Osteoblast (primary cell): ENCODE results near the gene PCF11. TPM values are rescaled to one million over a fixed set of nuclear protein-coding genes. Genes with fewer than 3 reads are reported as not detected.
A peak's percentile ranks its signal among the peaks of the same experiment; 100 is the strongest.

ENCODE experiments used
- DNase-seq: peaks from one replicate; pipeline ENCODE4 v3.0.0; 2011; ENCODE audit warnings: low spot score, mixed read lengths; ENCODE audit not compliant: insufficient read length; ENCODE audit errors: missing footprints
- H2AFZ ChIP-seq: 2 replicates; pipeline ENCODE4 v1.6.0; 2011; ENCODE audit warnings: mild to moderate bottlenecking, low read length
- H3K27ac ChIP-seq: 2 replicates; pipeline ENCODE4 v1.5.1; 2011; ENCODE audit warnings: mild to moderate bottlenecking, low read depth, low read length, moderate library complexity
- H3K27me3 ChIP-seq: 2 replicates; pipeline ENCODE4 v1.6.0; 2012; ENCODE audit warnings: mild to moderate bottlenecking, control low read depth, inconsistent platforms, low read length, moderate library complexity; ENCODE audit not compliant: insufficient read depth
- H3K36me3 ChIP-seq: 2 replicates; pipeline ENCODE4 v1.5.1; 2011; ENCODE audit warnings: mild to moderate bottlenecking, low read length, control low read depth, moderate library complexity; ENCODE audit not compliant: insufficient read depth
- H3K4me1 ChIP-seq: 2 replicates; pipeline ENCODE4 v1.5.1; 2011; ENCODE audit warnings: mild to moderate bottlenecking, low read length, control low read depth, moderate library complexity; ENCODE audit not compliant: insufficient read depth
- H3K4me2 ChIP-seq: 2 replicates; pipeline ENCODE4 v1.6.0; 2011; ENCODE audit warnings: mild to moderate bottlenecking, low read length; ENCODE audit not compliant: insufficient read depth
- H3K4me3 ChIP-seq: fragments of 200-600 bp; sonication (generic); 3 replicates; pipeline ENCODE4 v1.5.1; 2012; ENCODE audit warnings: mild to moderate bottlenecking, low read length, inconsistent platforms; ENCODE audit not compliant: insufficient read depth
- H3K79me2 ChIP-seq: 2 replicates; pipeline ENCODE4 v1.6.0; 2012; ENCODE audit warnings: mild to moderate bottlenecking, low read length, control low read depth, inconsistent platforms; ENCODE audit not compliant: insufficient read depth
- H3K9me3 ChIP-seq: 2 replicates; pipeline ENCODE4 v1.5.1; 2011; ENCODE audit warnings: low read depth, low read length, control low read depth
- H4K20me1 ChIP-seq: 2 replicates; pipeline ENCODE4 v1.6.0; 2012; ENCODE audit warnings: mild to moderate bottlenecking, low read length, control low read depth; ENCODE audit not compliant: insufficient read depth
- CTCF ChIP-seq: IDR thresholded peaks from 2 replicates; pipeline ENCODE4 v1.5.1; 2011; ENCODE audit warnings: mild to moderate bottlenecking, low read depth, low read length, moderate library complexity; ENCODE audit errors: extremely low read depth
- total RNA-seq: library from RNA; depleted of rRNA; stranded (reverse); fragments of >200 nt; gene quantifications from 2 replicates; pipeline ENCODE4 v1.2.3, GENCODE V29; 2012

PCF11 gene
- total RNA-seq, 1 donor = 38.4 TPM

DNA sequence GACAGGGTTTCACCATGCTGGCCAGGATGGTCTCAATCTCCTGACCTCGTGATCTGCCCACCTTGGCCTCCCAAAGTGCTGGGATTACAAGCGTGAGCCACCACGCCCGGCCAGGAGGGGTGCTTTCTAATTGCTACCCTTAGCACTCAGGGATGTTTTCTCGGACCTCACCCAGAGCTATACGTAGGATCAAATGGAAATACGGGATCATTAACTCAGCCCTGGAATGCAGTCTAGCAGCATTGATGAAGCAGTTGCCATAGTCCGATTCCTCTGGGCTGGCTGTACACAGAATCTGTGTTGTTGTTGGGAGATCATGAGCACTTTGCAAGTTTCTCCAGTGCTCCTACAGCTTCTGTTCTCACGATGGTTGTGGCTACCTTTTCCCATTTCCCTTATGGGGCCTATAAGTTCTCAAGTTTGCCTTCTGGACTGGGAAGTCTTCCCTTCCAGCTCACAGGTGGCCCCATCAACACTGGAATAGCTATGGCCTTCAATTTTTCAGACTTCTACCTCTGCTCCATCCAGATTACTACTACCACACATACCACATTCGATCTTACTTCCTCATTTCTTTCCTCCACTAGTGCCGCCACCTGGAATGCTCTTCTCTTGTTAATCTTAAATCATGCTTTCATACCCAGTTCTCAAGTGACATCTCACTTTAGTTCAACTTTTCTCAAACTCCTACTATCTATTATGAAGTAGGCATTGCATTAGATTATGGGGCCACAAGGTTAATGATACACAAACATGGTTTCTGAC, 16.1 kb upstream of the PCF11 start:
- no peaks in the 10 kb centered on the region for H3K27me3 ChIP-seq
- H3K4me1 ChIP-seq = no peaks in the 10 kb centered on the region
- H3K9me3 ChIP-seq = no peaks in the 10 kb centered on the region
- no peak for DNase-seq
- no peaks in the 10 kb centered on the region for H3K36me3 ChIP-seq
- no peak overlapping the region for H3K4me2 ChIP-seq
- H3K27ac ChIP-seq = no peak overlapping the region
- H3K4me3 ChIP-seq = no peak overlapping the region
- H3K79me2 ChIP-seq = no peaks in the 10 kb centered on the region
- no peak overlapping the region for H2AFZ ChIP-seq
- H4K20me1 ChIP-seq = no peaks in the 10 kb centered on the region
- no peak for TF ChIP-seq CTCF

- Histone ChIP-seq H2AFZ (peak overlapping the region; percentile 67), H3K9me3 (no peaks in the 10 kb centered on the region), H3K4me2 (peak overlapping the region; percentile 38), H3K4me1 (no peaks in the 10 kb centered on the region), H4K20me1 (no peaks in the 10 kb centered on the region), H3K79me2 (no peaks in the 10 kb centered on the region), H3K27me3 (no peaks in the 10 kb centered on the region), H3K4me3 (no peak overlapping the region), H3K27ac (no peak overlapping the region), H3K36me3 (no peaks in the 10 kb centered on the region)
- no peak for DNase-seq
- no peak for TF ChIP-seq CTCF
These were observed 9.0 kb upstream of the PCF11 start for GRCh38 chr11:83147895-83148294.

DNA sequence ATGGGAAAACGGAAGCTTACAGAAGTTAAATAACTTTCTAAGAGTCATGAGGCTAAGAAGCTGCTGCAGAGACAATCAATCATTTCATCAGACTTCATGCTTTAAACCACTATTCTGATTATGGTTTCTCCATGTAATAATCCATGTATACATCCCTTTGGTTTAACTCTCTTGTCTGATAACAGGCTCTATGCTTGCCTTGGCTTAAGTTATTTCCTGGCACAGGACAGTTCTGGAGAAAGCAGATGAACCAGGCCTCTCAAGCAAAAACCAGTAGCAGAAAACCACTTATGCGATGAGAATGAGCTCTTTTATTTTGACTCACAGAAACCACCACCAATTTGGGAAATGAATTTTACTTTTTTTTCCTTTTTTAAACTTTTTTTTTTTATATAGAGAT, 6.5 kb upstream of the PCF11 start:
- H4K20me1 ChIP-seq = no peaks in the 10 kb centered on the region
- H3K27ac ChIP-seq = no peak overlapping the region
- H3K4me2 ChIP-seq = no peak overlapping the region
- no peaks in the 10 kb centered on the region for H3K27me3 ChIP-seq
- no peaks in the 10 kb centered on the region for H3K36me3 ChIP-seq
- no peak for TF ChIP-seq CTCF
- no peaks in the 10 kb centered on the region for H3K79me2 ChIP-seq
- no peak overlapping the region for H3K4me3 ChIP-seq
- DNase-seq = no peak
- no peaks in the 10 kb centered on the region for H3K4me1 ChIP-seq
- peak overlapping the region; percentile 28 for H2AFZ ChIP-seq
- H3K9me3 ChIP-seq = no peaks in the 10 kb centered on the region

DNA sequence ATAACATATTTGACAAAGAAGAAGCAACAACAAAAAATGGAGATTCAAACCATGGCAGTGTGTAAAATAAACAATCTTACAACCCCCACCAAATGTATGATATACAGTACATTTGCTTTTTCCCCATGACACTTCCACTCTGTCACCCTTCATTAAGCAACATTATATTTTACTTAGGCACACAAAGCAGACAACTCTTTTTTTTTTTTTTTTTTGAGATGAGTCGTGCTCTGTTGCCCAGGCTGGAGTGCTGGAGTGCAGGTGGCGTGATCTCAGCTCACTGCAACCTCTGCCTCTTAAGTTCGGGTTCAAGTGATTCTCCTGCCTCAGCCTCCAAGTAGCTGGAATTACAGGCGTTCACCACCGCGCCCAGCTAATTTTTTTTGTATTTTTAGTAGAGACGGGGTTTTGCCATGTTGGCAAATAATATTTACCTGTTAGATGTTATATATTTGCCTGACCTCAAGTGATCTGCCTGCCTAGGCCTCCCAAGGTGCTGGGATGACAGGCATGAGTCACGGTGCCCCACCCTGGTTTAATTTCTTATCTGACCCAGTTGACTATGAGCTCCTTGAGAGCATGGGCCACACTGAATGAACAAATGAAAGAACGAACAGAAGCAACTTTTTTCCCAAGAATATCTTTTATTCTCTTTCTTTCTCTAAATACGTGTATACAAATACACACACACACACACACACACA, 5.5 kb upstream of the PCF11 start:
- no peak overlapping the region for H3K27ac ChIP-seq

More for the DNA sequence above, 5.5 kb upstream of the PCF11 start:
- Histone ChIP-seq H3K4me3 (no peak overlapping the region), H3K4me1 (no peaks in the 10 kb centered on the region), H4K20me1 (no peaks in the 10 kb centered on the region), H3K79me2 (no peaks in the 10 kb centered on the region), H3K9me3 (no peaks in the 10 kb centered on the region), H3K36me3 (no peaks in the 10 kb centered on the region), H3K27me3 (no peaks in the 10 kb centered on the region), H2AFZ (no peak overlapping the region), H3K4me2 (no peak overlapping the region)
- no peak for TF ChIP-seq CTCF
- no peak for DNase-seq
